Fibroblast of lung (primary cell): ENCODE data around the gene CHORDC1. TPM values are rescaled to one million over a fixed set of nuclear protein-coding genes. Genes with fewer than 3 reads are reported as not detected.

Experiments used
- DNase-seq, 2 donors: peaks; one replicate each; pipeline versions ENCODE4 v3.0.0 to v3.0.0-alpha.2; 2010; ENCODE audit warnings: low read depth in 2 of 2
- H2AFZ ChIP-seq: 2 replicates; pipeline ENCODE4 v1.5.1; 2012; ENCODE audit warnings: low read length, control low read depth, inconsistent platforms
- H3K27ac ChIP-seq: 2 replicates; pipeline ENCODE4 v1.5.1; 2011; ENCODE audit warnings: low read length, control low read depth; ENCODE audit not compliant: insufficient read depth
- H3K27me3 ChIP-seq: 2 replicates; pipeline ENCODE4 v1.5.1; 2011; ENCODE audit warnings: mild to moderate bottlenecking, low read length; ENCODE audit not compliant: control insufficient read depth, insufficient read depth
- H3K36me3 ChIP-seq: 2 replicates; pipeline ENCODE4 v1.5.1; 2011; ENCODE audit warnings: low read length; ENCODE audit not compliant: control insufficient read depth, insufficient read depth
- H3K4me1 ChIP-seq: 2 replicates; pipeline ENCODE4 v1.5.1; 2011; ENCODE audit warnings: low read length; ENCODE audit not compliant: control insufficient read depth, insufficient read depth; ENCODE audit errors: extremely low read depth
- H3K4me2 ChIP-seq: 2 replicates; pipeline ENCODE4 v1.5.1; 2011; ENCODE audit warnings: low read length, control low read depth; ENCODE audit not compliant: insufficient read depth; ENCODE audit errors: extremely low read depth
- H3K4me3 ChIP-seq, 4 experiments: fragments of 200-600 bp in 1 of 4; sonication (generic) in 1 of 4; replicated peaks in 1 of 4; 2 replicates each; pipeline ENCODE4 v1.5.1; 2011 to 2016; ENCODE audit warnings: low read length in 4 of 4, low read depth in 3 of 4, mild to moderate bottlenecking in 3 of 4, control low read depth in 2 of 4, inconsistent platforms in 1 of 4, mixed read lengths in 1 of 4; ENCODE audit not compliant: insufficient read depth in 1 of 4; ENCODE audit errors: control extremely low read depth in 1 of 4
- H3K79me2 ChIP-seq: 2 replicates; pipeline ENCODE4 v1.5.1; 2012; ENCODE audit warnings: mild to moderate bottlenecking, low read length, inconsistent platforms; ENCODE audit not compliant: control insufficient read depth, insufficient read depth
- H3K9ac ChIP-seq: 2 replicates; pipeline ENCODE4 v1.5.1; 2011; ENCODE audit warnings: mild to moderate bottlenecking, low read length, control low read depth; ENCODE audit not compliant: insufficient read depth
- H3K9me3 ChIP-seq: 2 replicates; pipeline ENCODE4 v1.5.1; 2012; ENCODE audit warnings: low read depth, low read length; ENCODE audit not compliant: control insufficient read depth, insufficient read depth
- H4K20me1 ChIP-seq: 2 replicates; pipeline ENCODE4 v1.5.1; 2011; ENCODE audit warnings: low read length; ENCODE audit not compliant: control insufficient read depth, insufficient read depth; ENCODE audit errors: extremely low read depth
- CTCF ChIP-seq, 2 donors: IDR thresholded peaks in 1 of 2; conservative IDR thresholded peaks in 1 of 2; 1 replicate in 1 of 2; 2 replicates in 1 of 2; pipeline ENCODE4 v1.5.1; 2011 to 2012; ENCODE audit warnings: low read length in 2 of 2, control low read depth in 1 of 2, inconsistent platforms in 1 of 2, low read depth in 1 of 2, mild to moderate bottlenecking in 1 of 2
- EZH2 ChIP-seq: IDR thresholded peaks from 2 replicates; pipeline ENCODE4 v1.5.1; 2012; ENCODE audit warnings: low read length, control low read depth, mild to moderate bottlenecking; ENCODE audit errors: missing control alignments
- polyA plus RNA-seq, 2 donors: library from polyadenylated mRNA; depleted of rRNA in 1 of 2; stranded (reverse) in 1 of 2; unstranded in 1 of 2; fragments of >200 nt; gene quantifications; 2 replicates each; pipeline ENCODE4 v1.2.1, GENCODE V29; 2011 to 2012; ENCODE audit warnings: missing spikeins in 1 of 2
- total RNA-seq: library from RNA; depleted of rRNA; stranded (reverse); fragments of >200 nt; gene quantifications from 2 replicates; pipeline ENCODE4 v1.2.1, GENCODE V29; 2014

CHORDC1 gene
- total and polyA plus RNA-seq, 2 donors (not counting 1 experiment from before 2014, with no cell fraction given): 15.8 to 46.9 TPM

- Histone ChIP-seq H3K79me2 (no peaks in the 10 kb centered on the region), H3K9ac (no peak overlapping the region), H3K27ac (no peak overlapping the region), H3K9me3 (no peaks in the 10 kb centered on the region), H3K4me3 (no peak overlapping the region), H2AFZ (no peak overlapping the region), H3K4me2 (no peak overlapping the region), H3K27me3 (no peaks in the 10 kb centered on the region), H3K4me1 (no peaks in the 10 kb centered on the region), H4K20me1 (no peaks in the 10 kb centered on the region), H3K36me3 (no peaks in the 10 kb centered on the region)
- DNase-seq: no peak
- no peak for TF ChIP-seq EZH2
- TF ChIP-seq CTCF (conservative IDR thresholded peaks at IDR 0.05 in 1 of 2, IDR thresholded peaks at IDR 0.05 in 1 of 2; ENCODE audit: low read depth in 1 of 2, low read length in 2 of 2): no peak
Measured at GRCh38 chr11:90237004-90237403, 14.2 kb upstream of the CHORDC1 start.

- Histone ChIP-seq H3K36me3 (no peaks in the 10 kb centered on the region), H3K4me3 (no peak overlapping the region), H3K4me1 (no peaks in the 10 kb centered on the region), H3K4me2 (no peak overlapping the region), H3K27ac (no peak overlapping the region), H3K79me2 (no peaks in the 10 kb centered on the region), H3K27me3 (no peaks in the 10 kb centered on the region), H2AFZ (no peak overlapping the region), H3K9me3 (no peaks in the 10 kb centered on the region), H4K20me1 (no peaks in the 10 kb centered on the region), H3K9ac (no peak overlapping the region)
- TF ChIP-seq EZH2 (no peak), CTCF (conservative IDR thresholded peaks at IDR 0.05 in 1 of 2, IDR thresholded peaks at IDR 0.05 in 1 of 2; ENCODE audit: low read depth in 1 of 2, low read length in 2 of 2) (no peak)
- DNase-seq: peak in 1 of 2 donors; percentile 29
Measured at GRCh38 chr11:90235526-90235925, 12.7 kb upstream of the CHORDC1 start.

GRCh38 chr11:90234977-90235376, 12.1 kb upstream of the CHORDC1 start:
- Histone ChIP-seq H3K27me3 (no peaks in the 10 kb centered on the region), H4K20me1 (no peaks in the 10 kb centered on the region), H3K4me1 (no peaks in the 10 kb centered on the region), H3K27ac (no peak overlapping the region), H3K9me3 (no peaks in the 10 kb centered on the region), H2AFZ (no peak overlapping the region), H3K36me3 (no peaks in the 10 kb centered on the region), H3K4me2 (no peak overlapping the region), H3K9ac (no peak overlapping the region), H3K79me2 (no peaks in the 10 kb centered on the region), H3K4me3 (no peak overlapping the region)
- no peak for DNase-seq
- no peak for TF ChIP-seq EZH2
- TF ChIP-seq CTCF (conservative IDR thresholded peaks at IDR 0.05 in 1 of 2, IDR thresholded peaks at IDR 0.05 in 1 of 2; ENCODE audit: low read depth in 1 of 2, low read length in 2 of 2): no peak
